Activated CD8-positive, alpha-beta memory T cell treated with anti-CD3 and anti-CD28 coated beads for 1 hour (primary cell): Measurements from ENCODE around the gene FCER1G.
"Not testable (repeated sequence)": the region's sequence is repeated elsewhere in the genome, so short reads cannot be mapped to it uniquely, and the experiment has no call there.

ENCODE experiments used
- DNase-seq, 2 donors: peaks; one replicate each; pipeline ENCODE4 v3.0.0-alpha.2; 2020; ENCODE audit warnings: low read depth in 1 of 2; ENCODE audit errors: extremely low read depth in 1 of 2

Gene FCER1G

GRCh38 chr1:161228032-161228431 lies 12.9 kb downstream of the FCER1G start:
- no peak for DNase-seq

GRCh38 chr1:161229896-161230295 lies 14.8 kb downstream of the FCER1G start:
- no peak for DNase-seq

GRCh38 chr1:161230762-161231161 lies 15.7 kb downstream of the FCER1G start:
- DNase-seq = no peak

- DNase-seq = no peak
These were observed 18.0 kb downstream of the FCER1G start for GRCh38 chr1:161233102-161233501.

GRCh38 chr1:161235957-161236775 lies 21.1 kb downstream of the FCER1G start:
- DNase-seq = no peak

- no peak for DNase-seq
These were observed 23.0 kb downstream of the FCER1G start, which contains the start of gene NR1I3 for GRCh38 chr1:161238039-161238473. Gene NR1I3 (minus strand): TSS chr1:161238203. CDS start chr1:161236565, 1,638 bp downstream.

- no peak for DNase-seq
These were observed 26.6 kb downstream of the FCER1G start for GRCh38 chr1:161241682-161242081.

- DNase-seq = no peak
These were observed 27.2 kb downstream of the FCER1G start for GRCh38 chr1:161242313-161242712.

- DNase-seq = no peak
These were observed 29.8 kb downstream of the FCER1G start for GRCh38 chr1:161244888-161245287.

GRCh38 chr1:161250100-161250499 lies 35.0 kb downstream of the FCER1G start:
- DNase-seq = not testable (repeated sequence)

- DNase-seq = no peak
These were observed 35.7 kb downstream of the FCER1G start for GRCh38 chr1:161250829-161251228.

GRCh38 chr1:161251579-161251978 lies 36.5 kb downstream of the FCER1G start:
- no peak for DNase-seq

GRCh38 chr1:161255302-161255701 lies 40.2 kb downstream of the FCER1G start:
- DNase-seq = not testable (repeated sequence)

- not testable (repeated sequence) for DNase-seq
These were observed 40.9 kb downstream of the FCER1G start for GRCh38 chr1:161255955-161256520.

- DNase-seq = not testable (repeated sequence)
These were observed 42.0 kb downstream of the FCER1G start for GRCh38 chr1:161257109-161257508.

GRCh38 chr1:161258439-161259344 lies 43.6 kb downstream of the FCER1G start, which contains the start of gene PCP4L1:
Gene PCP4L1 (plus strand): TSS chr1:161258745. CDS start chr1:161258975, 230 bp downstream.
- DNase-seq = no peak

GRCh38 chr1:161259345-161259702 lies 44.2 kb downstream of the FCER1G start:
- DNase-seq = no peak

GRCh38 chr1:161259765-161260164 lies 44.7 kb downstream of the FCER1G start:
- no peak for DNase-seq

GRCh38 chr1:161260376-161261260 lies 45.5 kb downstream of the FCER1G start:
- no peak for DNase-seq
